DMS53 treated with DMSO at 0.1 percent for 48 hours (cell line): ENCODE results near the gene PKN3.

ENCODE experiments used
- DNase-seq: peaks from one replicate; lab custom pipeline; 2025; ENCODE audit not compliant: unreplicated experiment; lab: John Stamatoyannopoulos, UW

Gene PKN3

GRCh38 chr9:128733256-128733655 lies 31.0 kb downstream of the PKN3 start:
- peak; percentile 88 for DNase-seq

- no peak for DNase-seq
Observed at GRCh38 chr9:128735373-128735772, 33.1 kb downstream of the PKN3 start.

GRCh38 chr9:128742401-128742800 lies 40.1 kb downstream of the PKN3 start:
- no peak for DNase-seq

GRCh38 chr9:128743421-128743820 lies 41.1 kb downstream of the PKN3 start:
- no peak for DNase-seq

GRCh38 chr9:128747241-128747640 lies 44.9 kb downstream of the PKN3 start:
- no peak for DNase-seq

- no peak for DNase-seq
Observed at GRCh38 chr9:128750926-128751595, 48.8 kb downstream of the PKN3 start.

- DNase-seq, result no peak
Observed at GRCh38 chr9:128753627-128754026, 51.3 kb downstream of the PKN3 start.

GRCh38 chr9:128757602-128758001 lies 55.3 kb downstream of the PKN3 start:
- no peak for DNase-seq

- no peak for DNase-seq
Observed at GRCh38 chr9:128762671-128763449, 60.6 kb downstream of the PKN3 start.

- no peak for DNase-seq
Observed at GRCh38 chr9:128764361-128764760, 62.1 kb downstream of the PKN3 start.

- DNase-seq, result no peak
Observed at GRCh38 chr9:128765499-128765898, 63.2 kb downstream of the PKN3 start.

GRCh38 chr9:128768606-128769005 lies 66.3 kb downstream of the PKN3 start:
- no peak for DNase-seq
